ENCODE results near the gene RBM20. TPM values are rescaled to one million over a fixed set of nuclear protein-coding genes. Genes with fewer than 3 reads are reported as not detected.

Gene RBM20
- total RNA-seq, 1 donor, result under 0.01 TPM

DNA sequence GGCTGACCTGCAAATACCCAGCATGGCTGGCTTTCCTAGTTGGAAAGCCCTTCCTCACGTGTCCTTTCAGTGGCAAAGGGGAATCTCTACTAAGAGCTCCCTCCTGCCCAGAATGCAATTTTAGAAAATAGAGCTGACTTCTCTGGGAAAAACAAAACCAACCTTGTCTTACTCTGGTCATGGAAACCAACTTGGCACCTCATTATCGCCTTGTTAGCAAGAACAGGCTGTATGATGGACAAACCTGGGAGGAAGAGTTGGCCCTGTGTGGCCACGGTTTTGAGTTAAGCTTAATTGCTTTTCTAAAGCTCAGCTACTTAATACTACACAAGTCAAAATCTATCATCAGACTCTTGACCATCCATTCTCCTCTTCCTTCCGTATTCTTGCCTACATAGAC lies 133.5 kb downstream of the RBM20 start:
- no peak for DNase-seq (ENCODE audit: low read depth in 2 of 3, low spot score in 2 of 3)

DNA sequence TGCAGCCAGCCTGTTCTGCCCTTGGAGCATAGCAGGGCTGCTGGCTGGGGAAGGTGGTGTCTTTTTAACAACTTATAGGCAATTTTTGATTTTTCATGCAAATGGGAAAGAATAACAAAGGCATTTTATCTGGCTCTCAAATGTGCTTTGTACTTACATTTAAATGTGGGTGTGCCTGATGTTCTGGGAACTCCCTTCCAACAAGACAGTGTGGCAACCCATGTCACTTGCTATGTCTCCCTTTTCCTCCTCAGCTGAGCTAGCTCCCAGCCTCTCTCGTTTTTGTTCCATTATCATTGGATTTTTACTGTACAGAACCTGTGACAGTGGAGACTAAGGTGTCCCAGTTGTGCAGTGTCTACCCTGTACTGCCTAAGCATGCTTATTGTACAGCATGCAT lies 134.1 kb downstream of the RBM20 start:
- DNase-seq (ENCODE audit: low read depth in 2 of 3, low spot score in 2 of 3), result no peak

DNA sequence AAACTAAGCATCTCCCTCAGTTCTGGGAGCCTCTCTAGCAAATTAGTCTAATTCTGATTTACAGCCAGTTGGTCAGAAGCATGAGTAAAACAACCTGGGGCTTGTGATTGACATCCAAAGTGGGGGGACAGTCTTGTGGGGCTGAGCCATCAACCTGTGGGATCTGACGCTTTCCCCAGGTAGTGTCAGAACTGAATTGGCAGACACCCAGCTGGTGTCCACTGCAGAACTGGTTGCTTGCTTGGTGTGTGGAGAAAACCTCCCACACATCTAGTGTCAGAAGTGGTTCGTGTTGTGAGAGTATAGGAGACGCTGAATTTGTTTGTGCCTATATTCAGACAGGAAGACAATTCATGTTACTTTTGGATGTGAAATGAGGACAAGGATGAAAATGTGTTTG lies 135.4 kb downstream of the RBM20 start:
- no peak for DNase-seq (ENCODE audit: low read depth in 2 of 3, low spot score in 2 of 3)

DNA sequence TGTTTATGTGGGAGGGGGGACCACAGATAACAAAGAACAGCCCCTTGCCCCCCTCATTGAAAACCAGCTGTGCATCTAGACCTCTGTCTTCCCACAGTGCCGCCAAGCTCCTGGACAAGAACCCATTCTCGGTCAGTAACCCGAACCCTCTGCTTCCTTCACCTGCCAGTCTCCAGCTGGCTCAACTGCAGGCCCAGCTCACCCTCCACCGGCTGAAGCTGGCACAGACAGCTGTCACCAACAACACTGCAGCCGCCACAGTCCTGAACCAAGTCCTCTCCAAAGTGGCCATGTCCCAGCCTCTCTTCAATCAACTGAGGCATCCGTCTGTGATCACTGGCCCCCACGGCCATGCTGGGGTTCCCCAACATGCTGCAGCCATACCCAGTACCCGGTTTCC lies 136.6 kb downstream of the RBM20 start:
- DNase-seq (ENCODE audit: low read depth in 2 of 3, low spot score in 2 of 3), result no peak

DNA sequence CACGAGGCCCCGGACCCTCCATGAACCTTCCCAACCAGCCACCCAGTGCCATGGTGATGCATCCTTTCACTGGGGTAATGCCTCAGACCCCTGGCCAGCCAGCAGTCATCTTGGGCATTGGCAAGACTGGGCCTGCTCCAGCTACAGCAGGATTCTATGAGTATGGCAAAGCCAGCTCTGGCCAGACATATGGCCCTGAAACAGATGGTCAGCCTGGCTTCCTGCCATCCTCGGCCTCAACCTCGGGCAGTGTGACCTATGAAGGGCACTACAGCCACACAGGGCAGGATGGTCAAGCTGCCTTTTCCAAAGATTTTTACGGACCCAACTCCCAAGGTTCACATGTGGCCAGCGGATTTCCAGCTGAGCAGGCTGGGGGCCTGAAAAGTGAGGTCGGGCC lies 137.0 kb downstream of the RBM20 start:
- no peak for DNase-seq (ENCODE audit: low read depth in 2 of 3, low spot score in 2 of 3)

DNA sequence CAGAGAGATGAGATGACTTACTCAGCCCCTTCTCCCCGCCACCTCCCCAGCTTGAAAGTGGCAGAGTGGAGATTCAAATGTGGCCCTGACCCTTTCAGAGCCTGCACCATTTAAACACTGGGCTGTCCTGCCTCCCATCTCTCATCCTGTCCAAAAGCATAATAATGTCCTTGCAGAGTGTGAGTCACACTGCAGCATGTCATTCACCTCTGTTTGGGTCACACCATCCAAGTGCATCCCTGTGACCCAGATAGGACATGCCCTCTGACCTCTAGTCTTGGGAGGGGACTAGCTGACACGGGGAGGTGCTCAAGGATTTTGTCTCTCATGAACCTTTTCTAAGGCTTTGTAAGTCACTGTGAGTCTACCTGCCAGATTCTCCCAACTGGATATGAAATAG lies 138.5 kb downstream of the RBM20 start:
- DNase-seq (ENCODE audit: low read depth in 2 of 3, low spot score in 2 of 3), result no peak

DNA sequence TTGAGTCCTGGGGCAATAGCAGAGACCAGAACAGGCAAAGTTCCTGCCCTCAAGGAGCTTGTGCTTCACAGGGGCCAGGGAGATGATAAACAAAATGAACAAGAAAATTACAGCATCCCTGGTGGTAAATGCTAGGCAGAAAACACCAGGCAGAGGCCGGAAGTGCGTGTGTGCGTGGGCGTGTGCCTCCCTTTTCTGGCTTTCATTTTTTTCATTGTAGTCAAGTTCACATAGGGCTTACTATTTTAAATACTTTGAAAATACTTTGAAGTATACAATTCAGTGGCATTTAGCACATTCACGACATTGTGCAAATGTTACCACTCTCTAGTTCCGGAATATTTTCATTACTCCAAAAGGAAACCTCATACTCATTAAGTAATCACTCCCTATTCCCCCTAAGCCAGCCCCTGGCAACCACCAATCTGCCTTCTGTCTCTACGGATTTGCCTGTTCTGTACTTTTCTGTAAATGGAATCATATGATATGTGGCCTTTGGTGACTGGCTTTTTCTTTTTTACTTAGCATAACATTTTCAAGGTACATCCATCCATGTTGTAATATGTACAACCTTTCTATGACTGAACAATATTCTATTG lies 139.5 kb downstream of the RBM20 start:
- DNase-seq (ENCODE audit: low read depth in 2 of 3, low spot score in 2 of 3), result peak in 1 of 3 donors; percentile 53

DNA sequence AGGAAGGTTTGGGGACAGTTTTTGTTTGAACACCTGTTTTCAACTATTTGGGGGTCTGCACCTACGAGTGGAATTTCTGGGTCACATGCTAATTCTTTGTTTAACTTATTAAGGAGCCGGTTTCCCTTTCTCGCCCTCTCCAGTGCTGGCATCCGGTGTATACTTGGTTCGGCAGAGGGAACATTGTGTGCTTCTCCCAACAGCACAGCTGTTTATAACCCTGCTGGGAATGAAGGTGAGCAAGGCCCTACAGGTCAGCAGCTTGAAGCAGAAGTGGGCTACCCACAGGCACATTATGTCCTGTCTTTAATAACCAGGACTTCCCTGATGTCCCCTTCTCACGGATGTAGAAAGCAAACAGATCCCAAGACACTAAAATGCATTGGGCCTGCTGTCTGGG lies 140.1 kb downstream of the RBM20 start:
- no peak for DNase-seq (ENCODE audit: low read depth in 2 of 3, low spot score in 2 of 3)

DNA sequence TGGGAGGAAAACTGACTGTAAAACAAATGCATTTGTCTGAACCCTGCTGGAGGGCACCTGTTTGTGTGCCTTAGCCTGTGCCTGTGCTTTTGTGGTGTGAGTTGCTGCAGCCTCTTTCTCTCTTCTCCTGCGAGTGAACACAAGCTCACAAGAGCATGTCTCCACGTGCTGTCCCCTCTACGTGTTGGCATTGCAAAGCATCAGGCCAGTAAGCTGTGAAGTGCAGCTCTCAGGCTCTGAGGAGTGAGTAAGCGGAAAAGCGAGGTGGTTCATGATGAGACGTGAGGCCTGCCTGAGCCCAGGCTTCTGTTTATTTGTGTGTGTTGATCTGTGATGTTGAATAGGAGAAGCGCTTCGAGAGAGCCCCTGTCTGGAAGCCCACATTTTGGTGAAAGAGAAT lies 142.0 kb downstream of the RBM20 start:
- DNase-seq (ENCODE audit: low read depth in 2 of 3, low spot score in 2 of 3), result peak in 1 of 3 donors; percentile 48

DNA sequence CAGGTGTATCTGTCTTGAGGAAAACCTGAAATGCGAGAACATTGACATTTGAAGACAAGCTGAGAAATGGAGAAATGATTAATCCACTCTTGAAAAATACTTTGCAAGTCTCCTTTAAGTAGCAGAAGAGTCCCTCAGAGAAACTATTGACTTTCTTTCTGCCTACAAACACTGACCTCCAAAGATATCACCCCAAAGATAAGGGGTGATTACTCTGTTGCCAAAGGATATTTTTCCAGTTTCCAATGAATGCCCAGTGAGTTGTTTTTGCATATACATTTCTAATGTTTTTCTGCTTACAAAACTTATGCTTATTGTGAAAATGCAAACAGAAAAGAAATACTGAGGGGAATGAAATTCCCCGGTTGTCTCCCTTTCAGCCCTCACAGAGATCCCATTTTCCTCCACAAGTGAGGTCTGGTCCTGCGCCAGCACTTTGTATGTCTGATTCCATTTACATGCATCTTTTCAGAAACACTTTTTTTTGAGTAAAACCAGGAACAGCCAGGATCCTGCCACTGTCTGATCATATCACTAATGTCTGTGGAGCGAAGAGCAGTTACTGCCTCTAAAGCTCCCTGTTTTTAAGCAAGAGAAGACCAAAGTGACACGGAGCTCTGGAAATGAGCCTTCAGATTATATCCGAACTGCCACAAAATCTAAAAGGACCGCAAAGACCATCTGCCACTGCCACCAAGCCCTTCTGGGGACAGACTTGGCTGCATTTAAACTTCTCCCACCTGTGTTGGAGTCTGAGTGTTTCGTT lies 144.7 kb downstream of the RBM20 start:
- DNase-seq (ENCODE audit: low read depth in 2 of 3, low spot score in 2 of 3), result no peak

DNA sequence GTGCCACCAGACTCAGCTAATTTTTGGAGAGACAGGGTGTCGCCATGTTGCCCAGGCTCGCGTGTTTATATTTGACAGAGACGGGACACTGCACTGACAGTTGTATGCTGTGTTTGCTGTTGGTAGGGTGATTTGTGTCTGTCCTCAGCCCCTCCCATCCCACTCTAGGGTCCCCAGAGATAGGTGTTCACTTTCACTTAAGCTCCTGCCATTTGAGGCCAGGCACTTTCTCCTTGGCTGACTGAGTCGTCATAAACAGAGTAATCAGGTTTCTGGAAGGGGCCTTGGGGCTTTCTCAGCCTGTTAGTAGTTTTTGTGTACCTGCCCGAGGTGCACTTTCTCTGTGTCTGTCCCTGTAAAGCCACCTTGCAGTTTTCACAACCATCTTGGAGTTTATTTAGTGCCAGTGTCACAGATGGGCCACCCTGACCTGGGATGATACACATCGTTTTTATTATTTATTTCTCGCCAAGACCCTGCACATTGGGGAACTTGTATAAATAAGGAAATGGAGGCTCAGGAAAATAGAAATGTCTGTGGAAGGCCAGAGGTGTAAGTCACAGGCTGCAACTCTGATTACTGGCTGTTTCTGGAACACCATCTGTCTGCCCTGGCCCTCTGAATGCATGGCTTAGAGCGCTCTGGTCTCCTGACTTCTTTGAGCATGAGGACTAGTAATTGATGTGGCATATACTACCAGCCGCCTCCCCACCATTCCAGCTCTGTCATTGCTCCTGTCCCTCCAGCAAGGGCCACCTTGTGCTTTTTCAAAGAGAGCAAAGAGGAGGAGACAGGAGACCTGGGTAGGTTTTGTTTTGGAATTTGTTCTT lies 145.7 kb downstream of the RBM20 start:
- no peak for DNase-seq (ENCODE audit: low read depth in 2 of 3, low spot score in 2 of 3)

DNA sequence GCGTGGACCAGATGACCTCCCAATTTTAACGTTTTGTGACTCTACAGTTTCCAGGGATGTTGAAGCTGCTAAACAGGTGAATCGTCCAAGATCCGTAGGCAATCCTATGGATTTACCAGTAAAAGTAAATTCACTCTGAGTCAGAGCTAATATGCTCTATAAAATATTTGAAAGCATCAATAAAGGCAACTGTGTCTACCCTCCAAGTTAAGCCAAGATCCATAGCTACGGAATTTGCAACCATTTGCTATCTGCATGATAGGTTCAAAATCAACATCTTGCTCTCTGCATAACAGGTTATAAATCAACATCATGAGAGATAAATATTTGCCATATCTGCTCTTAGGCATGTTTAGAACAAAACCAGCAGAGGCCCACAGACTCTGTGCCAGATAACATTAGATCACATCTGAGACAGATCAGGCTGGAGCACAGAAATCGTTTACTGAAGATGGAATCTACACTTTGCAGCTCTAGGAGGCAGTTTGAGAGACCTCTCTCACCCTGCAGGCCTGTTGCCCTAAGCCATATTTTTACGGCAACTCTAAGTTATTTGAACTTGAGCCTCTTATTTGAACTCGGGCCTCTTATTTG lies 146.9 kb downstream of the RBM20 start:
- DNase-seq (ENCODE audit: low read depth in 2 of 3, low spot score in 2 of 3), result no peak

DNA sequence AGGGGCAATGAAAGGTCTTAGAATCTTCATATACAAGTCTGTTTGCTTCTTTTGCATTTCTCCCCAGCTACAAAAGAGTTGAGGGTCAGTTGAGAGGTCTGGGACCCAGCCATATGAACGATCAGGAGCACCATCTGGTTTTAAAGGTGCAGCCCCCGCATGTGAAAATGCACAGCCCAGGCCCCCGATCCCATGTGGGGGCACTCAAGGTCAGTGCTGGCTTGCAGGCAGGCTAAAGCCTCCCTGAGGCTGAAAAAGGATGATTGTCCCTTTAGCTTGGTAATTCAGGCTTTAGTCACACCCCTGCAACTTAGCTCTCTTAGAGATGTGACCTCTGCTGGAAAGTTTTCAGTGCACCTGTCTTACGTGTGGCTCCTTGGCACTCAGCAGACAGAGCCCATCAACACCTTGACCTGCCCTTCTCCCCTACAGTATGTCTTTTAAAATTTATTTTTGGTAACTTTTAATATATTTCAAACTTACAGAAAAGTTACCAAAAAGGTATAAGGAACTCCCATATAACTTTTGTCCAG lies 147.5 kb downstream of the RBM20 start:
- no peak for DNase-seq (ENCODE audit: low read depth in 2 of 3, low spot score in 2 of 3)

DNA sequence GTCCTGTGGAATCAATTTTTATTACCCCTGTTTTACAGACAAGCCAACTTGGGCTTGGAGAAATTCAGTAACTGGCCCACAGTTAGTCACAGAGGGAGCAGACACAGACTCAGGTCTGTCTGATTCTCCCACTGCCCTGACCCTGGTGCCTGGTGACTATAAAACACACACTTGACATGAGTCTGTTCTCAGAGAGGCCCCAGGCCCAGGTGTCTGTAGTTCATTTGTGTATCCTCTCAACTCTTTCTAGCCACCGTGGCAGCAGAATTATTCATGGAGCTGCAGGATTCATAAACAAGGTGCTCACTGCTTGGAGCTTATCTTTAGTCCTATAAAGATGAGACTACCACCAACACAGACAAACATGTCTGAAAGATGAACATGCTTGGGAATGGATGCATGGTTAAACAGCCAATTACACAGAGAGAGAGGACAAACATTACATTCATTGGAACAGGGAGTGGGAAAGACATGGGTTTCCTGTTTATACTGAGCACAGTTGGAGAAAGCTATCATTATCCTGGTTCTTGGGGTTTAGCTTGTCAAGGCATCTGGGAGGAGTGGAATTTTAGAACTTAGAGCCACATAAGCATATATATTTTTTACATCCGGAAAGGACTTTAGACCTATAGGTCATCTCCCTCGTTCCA lies 148.5 kb downstream of the RBM20 start:
- no peak for DNase-seq (ENCODE audit: low read depth in 2 of 3, low spot score in 2 of 3)

DNA sequence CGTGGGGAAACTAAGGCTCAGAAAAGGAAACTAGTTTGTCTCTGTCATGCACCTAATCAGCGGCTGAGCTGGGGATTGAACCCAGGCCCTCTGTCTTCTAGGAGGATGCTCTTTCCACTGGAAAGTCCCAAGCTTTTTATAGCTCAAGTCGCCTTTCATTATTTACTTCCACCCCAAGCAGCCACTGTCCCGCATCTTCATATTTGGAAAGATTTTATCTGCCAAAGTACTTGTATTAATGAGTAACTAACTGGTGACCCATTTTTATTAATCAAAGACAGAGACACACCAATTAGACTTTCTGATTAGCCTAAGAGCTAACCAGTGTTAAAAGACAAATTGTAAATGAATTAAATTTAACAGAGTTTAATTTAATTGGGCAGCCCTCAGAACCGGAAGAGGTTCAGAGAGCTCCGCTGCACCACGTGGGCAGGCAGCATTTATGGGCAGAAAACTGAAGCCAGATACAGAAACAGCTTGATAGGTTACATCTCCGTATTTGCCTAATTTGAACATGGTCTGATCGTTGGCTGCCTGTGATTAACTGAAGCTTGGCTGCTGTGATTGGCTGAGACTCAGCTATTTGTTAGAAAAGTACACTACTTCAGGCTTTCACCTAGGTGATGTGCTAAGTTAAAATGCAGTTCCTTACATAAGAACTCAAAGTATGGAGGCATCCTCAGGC lies 149.1 kb downstream of the RBM20 start:
- no peak for DNase-seq (ENCODE audit: low read depth in 2 of 3, low spot score in 2 of 3)

DNA sequence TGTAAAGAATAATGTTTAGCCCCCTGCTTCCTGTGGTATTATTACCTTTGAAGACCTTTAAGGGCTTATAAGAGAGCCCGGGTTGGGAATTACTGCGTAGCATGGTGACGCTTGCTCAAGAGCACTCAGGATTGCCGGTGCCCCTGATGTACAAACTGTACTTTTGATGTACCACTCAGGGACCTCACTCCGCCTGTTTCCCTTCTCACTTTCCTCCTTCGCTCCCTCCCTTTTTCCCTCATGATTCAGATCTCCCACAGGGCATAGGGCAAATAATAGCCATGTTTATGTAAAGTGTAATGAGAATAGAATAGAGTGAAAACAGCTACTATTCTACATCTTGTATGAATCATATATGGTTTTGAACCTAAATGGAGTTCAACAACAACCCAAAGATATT lies 149.8 kb downstream of the RBM20 start:
- DNase-seq (ENCODE audit: low read depth in 2 of 3, low spot score in 2 of 3), result no peak

DNA sequence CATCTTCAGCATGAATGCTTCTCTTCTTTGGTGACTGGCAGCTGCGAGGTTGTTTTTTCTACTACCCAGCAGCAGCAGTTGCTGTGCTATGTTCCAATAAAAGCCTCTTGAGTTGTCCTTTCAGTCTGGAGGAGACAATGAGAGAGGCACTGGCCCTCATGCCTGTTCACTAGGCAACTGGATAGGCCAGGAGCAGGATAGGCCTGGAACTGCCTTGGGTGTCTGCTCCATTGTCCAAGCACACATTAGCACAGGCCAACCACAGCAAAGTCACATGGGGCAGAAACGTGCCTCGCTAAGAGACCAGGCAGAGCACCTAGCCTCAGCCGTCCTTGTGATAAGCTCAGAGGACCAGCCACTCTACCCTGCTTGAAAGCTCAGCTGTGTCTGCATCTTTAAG lies 150.7 kb downstream of the RBM20 start:
- no peak for DNase-seq (ENCODE audit: low read depth in 2 of 3, low spot score in 2 of 3)

DNA sequence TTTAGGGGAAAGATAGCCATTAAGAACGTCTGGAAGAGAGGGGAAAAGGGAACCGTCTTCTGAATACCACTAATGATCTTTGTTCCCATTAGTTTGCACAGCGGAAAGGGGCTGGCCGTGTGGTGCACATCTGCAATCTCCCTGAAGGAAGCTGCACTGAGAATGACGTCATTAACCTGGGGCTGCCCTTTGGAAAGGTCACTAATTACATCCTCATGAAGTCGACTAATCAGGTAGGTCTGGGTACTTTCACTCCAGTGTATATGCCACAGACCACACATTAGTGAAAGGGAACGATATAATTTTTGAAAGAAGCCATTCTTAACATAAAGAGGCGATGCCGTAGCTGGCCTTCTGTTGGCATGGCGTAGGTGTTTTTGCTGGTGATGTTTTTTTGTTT lies 153.3 kb downstream of the RBM20 start:
- no peak for DNase-seq (ENCODE audit: low read depth in 2 of 3, low spot score in 2 of 3)

DNA sequence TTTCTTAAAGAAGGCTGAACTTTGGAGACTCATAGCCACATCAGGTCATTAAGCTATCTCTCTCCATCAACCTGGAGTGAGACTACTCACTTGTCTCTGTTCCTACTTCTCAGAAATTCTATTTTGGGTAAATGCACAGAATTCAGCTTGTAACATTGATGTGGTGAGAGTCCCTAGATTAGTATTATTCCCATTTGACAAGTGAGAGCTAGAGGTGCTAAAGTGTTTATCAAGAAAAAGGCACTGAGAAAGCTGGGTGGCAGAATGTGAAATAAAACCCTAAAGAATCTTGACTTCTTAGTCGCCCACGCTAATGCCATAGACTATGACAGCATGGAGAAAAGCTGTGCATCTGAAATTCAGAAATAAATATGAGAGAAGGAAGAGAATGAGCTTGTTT lies 154.2 kb downstream of the RBM20 start:
- no peak for DNase-seq (ENCODE audit: low read depth in 2 of 3, low spot score in 2 of 3)

DNA sequence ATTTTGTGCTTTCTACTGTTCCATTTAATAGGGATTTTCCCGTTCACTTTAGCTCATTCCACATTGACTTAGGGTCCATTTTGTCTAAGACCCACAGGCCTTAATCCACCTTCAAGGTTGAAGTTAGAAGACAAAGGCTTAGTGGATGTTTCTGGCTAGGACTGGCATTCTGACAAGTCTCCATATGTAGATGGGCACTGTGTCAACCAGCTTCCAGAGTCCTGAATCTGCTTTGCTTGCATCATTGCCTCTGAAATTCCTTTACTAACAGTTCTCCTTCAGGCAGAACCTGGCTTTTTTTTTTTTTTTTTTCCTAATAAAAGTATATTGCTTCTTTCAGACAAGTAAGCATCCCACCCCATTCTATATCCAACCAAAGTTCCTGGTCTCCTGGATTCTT lies 158.0 kb downstream of the RBM20 start:
- DNase-seq (ENCODE audit: low read depth in 2 of 3, low spot score in 2 of 3), result no peak

Measured in hematopoietic multipotent progenitor cell (in vitro differentiated cells).